GM12878 (cell line): ENCODE data around the gene LCP1. TPM values are rescaled to one million over a fixed set of nuclear protein-coding genes. Genes with fewer than 3 reads are reported as not detected.
A peak's percentile ranks its signal among the peaks of the same experiment; 100 is the strongest.

ENCODE experiments used
- BACH1 ChIP-seq: fragments of 450-650 bp; IDR thresholded peaks from 2 replicates; pipeline ENCODE4 v1.6.1; 2017; ENCODE audit warnings: mild to moderate bottlenecking, borderline replicate concordance
- CBX3 ChIP-seq: fragments of 200-600 bp; sonication (generic); IDR thresholded peaks from 2 replicates; pipeline ENCODE4 v1.6.1; 2016; ENCODE audit warnings: low read depth, borderline replicate concordance
- CHD4 ChIP-seq: fragments of 200-600 bp; sonication (generic); IDR thresholded peaks from 2 replicates; pipeline ENCODE4 v1.6.1; 2016; ENCODE audit warnings: mild to moderate bottlenecking
- FOXK2 ChIP-seq: fragments of 450-650 bp; IDR thresholded peaks from 2 replicates; pipeline ENCODE4 v1.6.1; 2017; ENCODE audit warnings: mild to moderate bottlenecking, moderate library complexity
- HDAC2 ChIP-seq: fragments of 200-600 bp; sonication (generic); IDR thresholded peaks from 2 replicates; pipeline ENCODE4 v1.6.1; 2017
- MTA3 ChIP-seq: IDR thresholded peaks from 2 replicates; pipeline ENCODE4 v1.6.1; 2012; ENCODE audit warnings: low read length, inconsistent platforms, borderline replicate concordance
- NBN ChIP-seq: fragments of 450-650 bp; IDR thresholded peaks from 2 replicates; pipeline ENCODE4 v1.6.1; 2016
- NFXL1 ChIP-seq: fragments of 450-650 bp; IDR thresholded peaks from 2 replicates; pipeline ENCODE4 v1.6.1; 2017; ENCODE audit warnings: antibody characterized with exemption, mild to moderate bottlenecking, borderline replicate concordance
- RELA ChIP-seq: fragments of 450-650 bp; IDR thresholded peaks from 2 replicates; pipeline ENCODE4 v1.8.0; 2014; ENCODE audit warnings: borderline replicate concordance; ENCODE audit not compliant: partially characterized antibody
- STAT3 ChIP-seq: IDR thresholded peaks from 2 replicates; pipeline ENCODE4 v1.6.1; 2011; ENCODE audit warnings: low read depth, low read length, improper control_type of control experiment
- SUZ12 ChIP-seq: fragments of 200-600 bp; sonication (generic); IDR thresholded peaks from one replicate; pipeline ENCODE4 v1.6.1; 2018; ENCODE audit warnings: antibody characterized with exemption, mild to moderate bottlenecking; ENCODE audit not compliant: unreplicated experiment
- TAF1 ChIP-seq: IDR thresholded peaks from 2 replicates; pipeline ENCODE4 v1.6.1; 2011; ENCODE audit warnings: mild to moderate bottlenecking, low read depth, low read length, borderline replicate concordance
- TARDBP ChIP-seq: IDR thresholded peaks from 2 replicates; pipeline ENCODE4 v1.6.1; 2016; ENCODE audit warnings: borderline replicate concordance
- ZZZ3 ChIP-seq: IDR thresholded peaks from 2 replicates; pipeline ENCODE4 v1.6.1; 2011; ENCODE audit warnings: low read depth; ENCODE audit not compliant: control insufficient read depth, insufficient read length
- polyA plus RNA-seq, 11 experiments: library from polyadenylated mRNA; depleted of rRNA in 4 of 11; unstranded in 6 of 11; stranded (reverse) in 5 of 11; fragments of >200 nt; fragmentation: Nextera tagmentation in 4 of 11; fragmentation: Illumina TruSeq in 1 of 11; extraction: Ambion mirVana in 4 of 11; extraction: Trizol in 1 of 11; gene quantifications; 1 replicate in 1 of 11; 2 replicates in 10 of 11; pipeline versions ENCODE4 v1.2.1 to v1.2.3, GENCODE V29; 2011 to 2016; ENCODE audit warnings: inconsistent platforms in 2 of 11, missing spikeins in 2 of 11, low read depth in 1 of 11
- total RNA-seq, 4 experiments: library from RNA; depleted of rRNA in 3 of 4; stranded (reverse); fragments of >200 nt in 3 of 4; fragmentation: Illumina TruSeq in 1 of 4; extraction: Trizol in 1 of 4; gene quantifications; 2 replicates each; pipeline versions ENCODE4 v1.2.1 to v1.2.3, GENCODE V29; 2013 to 2021
- TF ChIP-seq, protein P1 (sequence below): IDR thresholded peaks from 2 replicates; pipeline ENCODE4 v1.6.1; 2012; ENCODE audit warnings: improper control_type of control experiment, low read depth, low read length; ENCODE audit not compliant: insufficient replicate concordance
- TF ChIP-seq, protein P2 (sequence below): fragments of 450-650 bp; formaldehyde crosslinking; IDR thresholded peaks from 2 replicates; pipeline ENCODE4 v1.4.0; 2020; ENCODE audit warnings: mild to moderate bottlenecking, moderate library complexity
- TF ChIP-seq, protein P3 (sequence below): fragments of 450-650 bp; formaldehyde crosslinking; IDR thresholded peaks from 2 replicates; pipeline ENCODE4 v1.5.0; 2022; ENCODE audit warnings: mild to moderate bottlenecking, missing genetic modification characterization
- TF ChIP-seq, protein P4 (sequence below): IDR thresholded peaks from 2 replicates; pipeline ENCODE4 v1.6.1; 2012; ENCODE audit warnings: low read depth, low read length, improper control_type of control experiment

Gene LCP1
- total and polyA plus RNA-seq, 10 of the 15 experiments (the other 5 are each of a cell fraction or from before 2014, with no cell fraction given): 775 to 2,201 (median 1,556) TPM

DNA sequence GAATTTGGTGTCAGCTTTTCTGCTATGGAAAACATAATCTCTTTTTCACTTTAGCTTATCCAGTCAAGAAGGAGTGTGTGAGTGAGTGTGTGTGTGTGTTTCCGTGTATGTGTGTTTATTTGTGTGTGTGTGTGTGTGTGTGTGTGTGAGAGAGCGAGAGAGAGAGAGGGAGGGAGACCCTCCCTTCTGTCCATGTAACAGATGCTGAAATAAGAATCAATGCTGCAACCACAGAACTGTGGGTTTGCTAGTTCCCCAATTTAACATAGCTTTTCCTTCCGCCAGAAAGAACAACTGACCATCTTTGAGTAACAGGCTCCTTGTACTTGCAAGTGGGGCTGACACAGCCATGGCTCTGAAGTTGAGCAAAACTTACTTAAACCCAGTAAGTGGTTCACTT lies 5.2 kb downstream of the LCP1 start (continued):
- TF ChIP-seq, protein P1, sequence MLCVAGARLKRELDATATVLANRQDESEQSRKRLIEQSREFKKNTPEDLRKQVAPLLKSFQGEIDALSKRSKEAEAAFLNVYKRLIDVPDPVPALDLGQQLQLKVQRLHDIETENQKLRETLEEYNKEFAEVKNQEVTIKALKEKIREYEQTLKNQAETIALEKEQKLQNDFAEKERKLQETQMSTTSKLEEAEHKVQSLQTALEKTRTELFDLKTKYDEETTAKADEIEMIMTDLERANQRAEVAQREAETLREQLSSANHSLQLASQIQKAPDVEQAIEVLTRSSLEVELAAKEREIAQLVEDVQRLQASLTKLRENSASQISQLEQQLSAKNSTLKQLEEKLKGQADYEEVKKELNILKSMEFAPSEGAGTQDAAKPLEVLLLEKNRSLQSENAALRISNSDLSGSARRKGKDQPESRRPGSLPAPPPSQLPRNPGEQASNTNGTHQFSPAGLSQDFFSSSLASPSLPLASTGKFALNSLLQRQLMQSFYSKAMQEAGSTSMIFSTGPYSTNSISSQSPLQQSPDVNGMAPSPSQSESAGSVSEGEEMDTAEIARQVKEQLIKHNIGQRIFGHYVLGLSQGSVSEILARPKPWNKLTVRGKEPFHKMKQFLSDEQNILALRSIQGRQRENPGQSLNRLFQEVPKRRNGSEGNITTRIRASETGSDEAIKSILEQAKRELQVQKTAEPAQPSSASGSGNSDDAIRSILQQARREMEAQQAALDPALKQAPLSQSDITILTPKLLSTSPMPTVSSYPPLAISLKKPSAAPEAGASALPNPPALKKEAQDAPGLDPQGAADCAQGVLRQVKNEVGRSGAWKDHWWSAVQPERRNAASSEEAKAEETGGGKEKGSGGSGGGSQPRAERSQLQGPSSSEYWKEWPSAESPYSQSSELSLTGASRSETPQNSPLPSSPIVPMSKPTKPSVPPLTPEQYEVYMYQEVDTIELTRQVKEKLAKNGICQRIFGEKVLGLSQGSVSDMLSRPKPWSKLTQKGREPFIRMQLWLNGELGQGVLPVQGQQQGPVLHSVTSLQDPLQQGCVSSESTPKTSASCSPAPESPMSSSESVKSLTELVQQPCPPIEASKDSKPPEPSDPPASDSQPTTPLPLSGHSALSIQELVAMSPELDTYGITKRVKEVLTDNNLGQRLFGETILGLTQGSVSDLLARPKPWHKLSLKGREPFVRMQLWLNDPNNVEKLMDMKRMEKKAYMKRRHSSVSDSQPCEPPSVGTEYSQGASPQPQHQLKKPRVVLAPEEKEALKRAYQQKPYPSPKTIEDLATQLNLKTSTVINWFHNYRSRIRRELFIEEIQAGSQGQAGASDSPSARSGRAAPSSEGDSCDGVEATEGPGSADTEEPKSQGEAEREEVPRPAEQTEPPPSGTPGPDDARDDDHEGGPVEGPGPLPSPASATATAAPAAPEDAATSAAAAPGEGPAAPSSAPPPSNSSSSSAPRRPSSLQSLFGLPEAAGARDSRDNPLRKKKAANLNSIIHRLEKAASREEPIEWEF: peak; percentile 44
- no peak for TF ChIP-seq CBX3
- TF ChIP-seq MTA3: peak; percentile 81; the same call in 1 of the 2 replicates
- TF ChIP-seq NFXL1: no peak
- peak; percentile 82; the same call in 1 of the 2 replicates for TF ChIP-seq STAT3
- TF ChIP-seq, protein P2, sequence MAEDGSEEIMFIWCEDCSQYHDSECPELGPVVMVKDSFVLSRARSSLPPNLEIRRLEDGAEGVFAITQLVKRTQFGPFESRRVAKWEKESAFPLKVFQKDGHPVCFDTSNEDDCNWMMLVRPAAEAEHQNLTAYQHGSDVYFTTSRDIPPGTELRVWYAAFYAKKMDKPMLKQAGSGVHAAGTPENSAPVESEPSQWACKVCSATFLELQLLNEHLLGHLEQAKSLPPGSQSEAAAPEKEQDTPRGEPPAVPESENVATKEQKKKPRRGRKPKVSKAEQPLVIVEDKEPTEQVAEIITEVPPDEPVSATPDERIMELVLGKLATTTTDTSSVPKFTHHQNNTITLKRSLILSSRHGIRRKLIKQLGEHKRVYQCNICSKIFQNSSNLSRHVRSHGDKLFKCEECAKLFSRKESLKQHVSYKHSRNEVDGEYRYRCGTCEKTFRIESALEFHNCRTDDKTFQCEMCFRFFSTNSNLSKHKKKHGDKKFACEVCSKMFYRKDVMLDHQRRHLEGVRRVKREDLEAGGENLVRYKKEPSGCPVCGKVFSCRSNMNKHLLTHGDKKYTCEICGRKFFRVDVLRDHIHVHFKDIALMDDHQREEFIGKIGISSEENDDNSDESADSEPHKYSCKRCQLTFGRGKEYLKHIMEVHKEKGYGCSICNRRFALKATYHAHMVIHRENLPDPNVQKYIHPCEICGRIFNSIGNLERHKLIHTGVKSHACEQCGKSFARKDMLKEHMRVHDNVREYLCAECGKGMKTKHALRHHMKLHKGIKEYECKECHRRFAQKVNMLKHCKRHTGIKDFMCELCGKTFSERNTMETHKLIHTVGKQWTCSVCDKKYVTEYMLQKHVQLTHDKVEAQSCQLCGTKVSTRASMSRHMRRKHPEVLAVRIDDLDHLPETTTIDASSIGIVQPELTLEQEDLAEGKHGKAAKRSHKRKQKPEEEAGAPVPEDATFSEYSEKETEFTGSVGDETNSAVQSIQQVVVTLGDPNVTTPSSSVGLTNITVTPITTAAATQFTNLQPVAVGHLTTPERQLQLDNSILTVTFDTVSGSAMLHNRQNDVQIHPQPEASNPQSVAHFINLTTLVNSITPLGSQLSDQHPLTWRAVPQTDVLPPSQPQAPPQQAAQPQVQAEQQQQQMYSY (CRISPR knock-in tag): no peak
- TF ChIP-seq FOXK2: no peak
- TF ChIP-seq TAF1: no peak
- TF ChIP-seq TARDBP: no peak
- no peak for TF ChIP-seq CHD4
- TF ChIP-seq BACH1: no peak; the same call in 1 of the 2 replicates
- TF ChIP-seq, protein P3, sequence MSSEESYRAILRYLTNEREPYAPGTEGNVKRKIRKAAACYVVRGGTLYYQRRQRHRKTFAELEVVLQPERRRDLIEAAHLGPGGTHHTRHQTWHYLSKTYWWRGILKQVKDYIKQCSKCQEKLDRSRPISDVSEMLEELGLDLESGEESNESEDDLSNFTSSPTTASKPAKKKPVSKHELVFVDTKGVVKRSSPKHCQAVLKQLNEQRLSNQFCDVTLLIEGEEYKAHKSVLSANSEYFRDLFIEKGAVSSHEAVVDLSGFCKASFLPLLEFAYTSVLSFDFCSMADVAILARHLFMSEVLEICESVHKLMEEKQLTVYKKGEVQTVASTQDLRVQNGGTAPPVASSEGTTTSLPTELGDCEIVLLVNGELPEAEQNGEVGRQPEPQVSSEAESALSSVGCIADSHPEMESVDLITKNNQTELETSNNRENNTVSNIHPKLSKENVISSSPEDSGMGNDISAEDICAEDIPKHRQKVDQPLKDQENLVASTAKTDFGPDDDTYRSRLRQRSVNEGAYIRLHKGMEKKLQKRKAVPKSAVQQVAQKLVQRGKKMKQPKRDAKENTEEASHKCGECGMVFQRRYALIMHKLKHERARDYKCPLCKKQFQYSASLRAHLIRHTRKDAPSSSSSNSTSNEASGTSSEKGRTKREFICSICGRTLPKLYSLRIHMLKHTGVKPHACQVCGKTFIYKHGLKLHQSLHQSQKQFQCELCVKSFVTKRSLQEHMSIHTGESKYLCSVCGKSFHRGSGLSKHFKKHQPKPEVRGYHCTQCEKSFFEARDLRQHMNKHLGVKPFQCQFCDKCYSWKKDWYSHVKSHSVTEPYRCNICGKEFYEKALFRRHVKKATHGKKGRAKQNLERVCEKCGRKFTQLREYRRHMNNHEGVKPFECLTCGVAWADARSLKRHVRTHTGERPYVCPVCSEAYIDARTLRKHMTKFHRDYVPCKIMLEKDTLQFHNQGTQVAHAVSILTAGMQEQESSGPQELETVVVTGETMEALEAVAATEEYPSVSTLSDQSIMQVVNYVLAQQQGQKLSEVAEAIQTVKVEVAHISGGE (CRISPR knock-in tag): peak; percentile 43; the same call in 1 of the 2 replicates
- TF ChIP-seq ZZZ3: no peak
- TF ChIP-seq HDAC2: no peak
- TF ChIP-seq NBN: peak; percentile 93
- TF ChIP-seq RELA: no peak
- TF ChIP-seq SUZ12: no peak
- TF ChIP-seq, protein P4, sequence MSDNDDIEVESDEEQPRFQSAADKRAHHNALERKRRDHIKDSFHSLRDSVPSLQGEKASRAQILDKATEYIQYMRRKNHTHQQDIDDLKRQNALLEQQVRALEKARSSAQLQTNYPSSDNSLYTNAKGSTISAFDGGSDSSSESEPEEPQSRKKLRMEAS: 0 out of 2 replicates have a peak, but pooled peaks have one; percentile 21
